Umbilical cord (tissue), 2 donors: Measurements from ENCODE around the gene OR2T2. TPM values are rescaled to one million over a fixed set of nuclear protein-coding genes. Genes with fewer than 3 reads are reported as not detected.
"Not testable (repeated sequence)": the region's sequence is repeated elsewhere in the genome, so short reads cannot be mapped to it uniquely, and the experiment has no call there.

Experiments used
- DNase-seq: peaks from one replicate; pipeline ENCODE4 v3.0.0-alpha.2; 2015; ENCODE audit warnings: low spot score
- total RNA-seq: library from RNA; depleted of rRNA; stranded (reverse); fragments of >200 nt; gene quantifications from one replicate; pipeline ENCODE4 v1.2.3, GENCODE V29; 2014; ENCODE audit warnings: low replicate concordance; ENCODE audit not compliant: insufficient read depth

Gene OR2T2
- total RNA-seq, 1 donor from 2014 or later: not detected

DNA sequence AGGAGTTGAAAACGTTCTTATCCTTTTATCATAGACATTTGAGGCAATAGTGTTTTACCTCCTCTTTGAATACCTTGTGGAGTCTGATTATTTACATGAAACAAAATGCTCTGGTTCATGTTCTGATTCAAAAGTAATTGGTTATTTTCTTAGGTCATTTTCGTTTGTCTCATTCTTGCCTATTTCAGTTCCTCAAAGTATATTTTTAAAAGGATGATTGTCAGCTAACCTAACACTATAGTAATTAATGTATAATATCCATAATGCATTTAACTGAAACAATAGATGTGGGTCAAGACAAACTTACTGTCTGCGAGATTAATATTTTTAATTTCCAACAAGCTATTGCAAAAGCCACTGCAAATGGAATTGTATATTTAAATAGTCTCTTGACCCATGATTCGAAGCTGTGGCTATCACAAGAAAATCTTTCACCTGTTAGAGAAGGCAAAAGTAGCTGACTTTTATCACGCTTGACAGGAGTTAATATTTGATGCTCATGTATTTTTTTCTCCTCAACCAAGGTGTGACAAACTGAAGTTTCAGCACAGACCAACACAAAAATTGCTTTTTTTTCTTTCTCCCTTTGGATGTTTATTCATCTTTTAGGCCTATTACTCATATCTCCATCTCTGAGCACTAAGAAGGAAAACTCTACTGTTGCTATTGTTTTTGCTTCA is 5.2 kb downstream of the OR2T2 start:
- not testable (repeated sequence) for DNase-seq

DNA sequence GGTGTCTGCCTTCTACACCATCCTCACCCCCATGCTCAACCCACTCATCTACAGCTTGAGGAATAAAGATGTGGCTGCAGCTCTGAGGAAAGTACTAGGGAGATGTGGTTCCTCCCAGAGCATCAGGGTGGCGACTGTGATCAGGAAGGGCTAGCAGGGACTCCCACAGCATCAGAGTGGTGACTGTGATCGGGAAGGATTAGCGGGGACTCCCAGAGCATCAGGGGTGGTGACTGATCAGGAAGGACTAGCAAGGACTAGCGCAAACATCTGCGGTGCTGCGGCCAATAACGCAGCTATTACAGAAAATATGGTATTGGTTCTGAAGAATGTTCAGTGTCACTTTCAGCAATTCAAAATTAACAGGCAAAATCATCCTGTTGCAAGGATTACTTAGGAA is 8.2 kb downstream of the OR2T2 start:
- not testable (repeated sequence) for DNase-seq

DNA sequence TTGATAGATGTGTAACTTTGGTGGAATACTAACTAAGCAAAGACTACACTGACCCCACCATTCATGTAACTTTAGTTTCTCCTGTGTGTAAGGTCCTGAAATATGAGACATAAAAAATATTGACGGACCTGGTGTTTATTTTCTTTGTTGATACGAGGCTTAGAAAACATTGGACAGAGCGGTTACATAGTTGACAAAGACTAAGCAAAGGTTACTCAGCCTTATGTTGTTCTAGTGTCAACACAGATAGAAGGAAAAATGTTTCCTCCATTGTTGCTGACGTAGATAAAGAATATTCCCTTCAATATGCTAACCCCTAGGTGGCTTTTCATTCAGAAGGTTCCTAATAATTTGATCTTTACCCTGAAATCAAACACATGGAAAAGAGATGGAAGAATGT is 9.6 kb downstream of the OR2T2 start:
- DNase-seq: not testable (repeated sequence)

DNA sequence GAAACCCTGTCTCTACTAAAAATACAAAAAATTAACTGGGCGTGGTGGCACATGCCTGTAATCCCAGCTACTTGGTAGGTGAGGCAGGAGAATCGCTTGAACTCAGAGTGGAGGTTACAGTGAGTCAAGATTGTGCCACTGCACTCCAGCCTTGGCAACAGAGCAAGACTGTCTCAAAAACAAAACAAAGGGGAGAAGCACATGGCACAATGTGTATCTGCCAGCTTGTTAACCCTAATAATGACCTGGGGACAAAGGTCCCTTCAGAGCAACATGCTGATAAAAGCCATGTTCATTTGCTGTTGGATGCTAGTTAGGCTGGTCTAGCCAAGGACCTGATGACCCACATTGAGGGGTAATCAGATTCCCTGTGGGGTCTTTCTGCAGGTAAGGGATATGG is 11.2 kb downstream of the OR2T2 start:
- not testable (repeated sequence) for DNase-seq

DNA sequence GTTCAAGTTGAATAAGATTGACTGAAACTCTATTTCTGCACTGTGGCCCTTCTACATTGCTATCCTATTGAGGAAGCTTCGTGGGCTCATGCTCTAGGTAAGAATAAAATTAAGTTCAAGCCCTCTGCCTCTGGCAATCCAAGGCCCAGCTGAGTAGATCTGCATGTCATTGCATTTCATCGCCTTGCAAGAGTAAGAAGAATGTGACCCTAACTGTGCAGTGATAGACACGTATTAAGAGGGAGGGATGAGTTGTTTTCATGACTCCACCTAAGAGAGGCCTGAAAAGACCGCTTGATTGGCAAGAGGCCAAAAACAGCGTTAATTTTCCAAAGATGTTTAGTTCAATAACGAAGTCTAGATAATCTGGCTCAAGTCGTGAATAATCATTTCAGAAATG is 13.7 kb downstream of the OR2T2 start:
- not testable (repeated sequence) for DNase-seq

DNA sequence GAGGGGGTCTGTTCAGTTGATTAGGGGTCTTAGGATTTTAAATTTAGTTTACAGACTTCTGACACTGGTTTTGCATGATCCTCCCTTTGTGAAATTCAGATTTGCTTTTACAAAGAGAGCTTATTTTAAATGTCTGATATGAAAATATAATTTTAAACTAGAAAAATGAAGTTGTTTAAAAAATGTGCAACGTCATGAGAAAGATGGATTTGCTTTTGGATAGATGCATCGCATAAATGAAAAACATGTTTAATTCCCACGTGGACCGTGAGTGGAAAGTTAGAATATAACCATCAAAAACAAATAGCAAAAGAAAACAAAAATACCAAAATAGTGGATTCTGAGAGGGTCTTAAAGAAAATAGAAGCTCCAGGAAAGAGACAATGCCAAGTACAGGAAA is 25.7 kb downstream of the OR2T2 start:
- no peak for DNase-seq

DNA sequence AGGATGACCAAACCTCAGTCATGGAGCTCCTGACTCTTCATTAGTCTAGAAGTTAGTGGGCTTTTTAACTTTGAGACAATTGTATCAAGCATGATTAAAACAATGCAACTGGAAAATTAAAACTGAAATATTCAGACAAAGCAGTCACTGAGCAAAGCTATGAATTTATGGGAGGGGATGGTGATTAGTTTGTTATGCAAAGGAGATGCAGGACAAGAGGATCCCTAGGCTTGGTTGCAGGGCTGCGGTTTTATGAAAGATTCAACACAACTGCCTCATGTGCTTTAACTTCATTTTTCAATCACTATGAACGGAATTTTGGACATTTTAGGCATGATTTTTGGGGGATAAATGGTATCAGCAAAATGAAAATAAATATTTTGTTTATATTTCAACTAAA is 26.7 kb downstream of the OR2T2 start:
- not testable (repeated sequence) for DNase-seq

DNA sequence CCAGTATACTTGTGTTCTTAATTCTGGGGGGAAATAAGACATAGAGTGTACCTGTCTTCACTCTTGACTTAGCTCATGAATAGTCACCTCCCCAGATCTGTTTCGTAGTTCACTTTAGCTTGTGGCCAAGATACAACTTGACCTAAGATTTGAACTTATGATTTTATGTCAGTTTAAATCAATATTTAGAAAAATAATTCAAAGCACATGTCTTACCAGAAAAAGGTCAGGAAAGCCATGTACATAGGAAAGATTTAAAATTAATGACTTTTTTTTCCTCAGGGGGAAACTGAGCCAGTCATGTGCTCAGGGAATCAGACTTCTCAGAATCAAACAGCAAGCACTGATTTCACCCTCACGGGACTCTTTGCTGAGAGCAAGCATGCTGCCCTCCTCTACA is 27.6 kb downstream of the OR2T2 start, which contains the start of gene OR2T3:
Gene OR2T3, plus strand, starts transcription at position 301 of the 400 bp plus-strand sequence. Its CDS starts 0 bp downstream, at position 301.
- not testable (repeated sequence) for DNase-seq

DNA sequence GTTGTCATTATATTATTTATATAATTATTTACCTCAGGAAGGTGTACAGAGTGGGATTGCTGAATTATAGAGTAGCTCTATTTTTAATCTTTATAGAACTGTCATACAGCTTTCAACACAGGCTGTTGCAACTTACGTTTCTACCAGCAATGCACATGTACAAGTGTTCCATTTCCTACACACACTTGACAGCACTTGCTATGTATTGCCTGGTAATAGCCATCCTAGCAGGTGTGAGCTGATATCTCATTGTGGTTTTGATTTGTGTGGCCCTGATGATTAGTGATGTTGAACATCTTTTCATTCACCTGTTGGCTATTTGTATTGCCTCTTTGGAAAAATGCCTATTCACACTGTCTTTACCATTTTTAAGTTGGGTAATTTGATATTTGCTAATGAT is 30.2 kb downstream of the OR2T2 start:
- not testable (repeated sequence) for DNase-seq

DNA sequence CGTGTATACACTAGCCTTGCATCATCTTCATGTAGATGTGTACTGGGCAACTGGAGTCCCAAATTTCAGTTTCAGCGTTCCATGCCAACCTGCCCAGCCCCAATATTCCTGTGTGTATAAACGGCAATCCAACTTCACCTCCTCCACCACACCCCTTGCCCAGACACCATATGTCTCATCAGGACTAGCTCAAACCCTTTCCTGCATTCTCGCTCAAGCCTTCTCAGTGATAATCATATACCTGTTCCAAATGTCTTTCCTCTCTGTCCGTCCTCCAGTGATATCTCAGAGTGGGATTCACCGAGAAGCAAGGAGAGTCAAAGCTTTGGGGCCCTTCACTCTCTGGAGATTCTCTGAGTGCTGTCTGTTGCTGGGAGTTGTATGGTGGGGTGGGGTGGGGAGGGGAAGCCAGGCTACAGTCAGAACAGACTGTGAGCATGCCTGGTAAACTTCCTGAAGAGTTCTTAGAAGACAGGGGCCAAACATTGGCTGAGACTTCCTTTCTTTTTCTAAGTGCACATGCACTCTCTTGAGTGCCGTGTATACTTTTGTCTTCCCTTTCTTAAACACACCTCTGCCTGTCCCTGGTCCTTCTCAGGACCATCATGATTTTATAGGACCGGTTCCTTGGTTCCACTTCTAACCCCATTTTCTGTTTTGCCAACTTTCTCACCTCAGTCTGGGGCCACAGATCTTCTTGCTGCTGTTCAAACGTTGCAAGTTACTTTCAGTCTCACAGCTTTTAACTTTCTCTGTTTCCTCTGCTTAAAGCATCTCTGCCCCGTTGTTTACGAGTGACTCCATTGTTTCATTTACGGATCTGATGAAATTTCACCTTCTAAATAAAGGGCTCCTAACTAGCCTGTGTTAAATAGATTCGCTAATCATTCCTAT is 36.5 kb downstream of the OR2T2 start:
- DNase-seq: not testable (repeated sequence)

DNA sequence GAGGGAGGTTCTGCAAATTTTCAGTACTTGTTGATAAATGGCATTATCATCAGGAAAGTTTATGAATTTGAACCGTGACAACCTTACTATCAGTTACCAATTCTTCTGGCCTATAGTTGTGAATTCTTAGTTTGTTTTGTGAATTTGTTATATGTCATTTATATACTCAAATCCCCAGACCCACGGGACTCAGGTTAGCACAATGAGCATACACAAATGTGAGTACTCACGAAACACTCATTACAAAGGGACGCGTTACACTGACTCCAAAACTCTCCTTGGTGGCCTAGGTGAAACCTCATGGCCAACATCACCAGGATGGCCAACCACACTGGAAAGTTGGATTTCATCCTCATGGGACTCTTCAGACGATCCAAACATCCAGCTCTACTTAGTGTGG is 42.9 kb downstream of the OR2T2 start, which contains the start of gene OR2T5:
Gene OR2T5, plus strand, starts transcription at position 301 of the 400 bp plus-strand sequence. Its CDS starts 0 bp downstream, at position 301.
- DNase-seq: not testable (repeated sequence)

DNA sequence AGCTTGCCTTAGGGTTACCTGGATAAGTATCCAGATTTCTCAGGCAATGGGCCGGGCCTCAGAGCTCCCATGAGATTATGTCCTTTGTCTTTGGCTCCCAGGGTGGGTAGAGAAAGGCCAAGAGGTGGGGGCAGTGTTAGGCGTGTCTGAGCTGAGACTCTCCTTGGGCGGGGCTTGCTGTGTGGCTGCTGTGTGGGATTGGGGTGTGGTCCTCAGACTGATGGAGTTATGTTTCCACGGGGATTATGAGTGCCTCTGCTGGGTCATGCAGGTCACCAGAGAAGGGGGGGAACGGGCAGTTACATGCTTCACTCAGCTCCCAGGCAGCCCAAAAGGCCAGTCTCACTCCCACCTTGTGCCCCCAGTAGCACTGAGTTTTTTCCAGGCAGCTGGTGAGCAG is 51.2 kb downstream of the OR2T2 start:
- DNase-seq: not testable (repeated sequence)

DNA sequence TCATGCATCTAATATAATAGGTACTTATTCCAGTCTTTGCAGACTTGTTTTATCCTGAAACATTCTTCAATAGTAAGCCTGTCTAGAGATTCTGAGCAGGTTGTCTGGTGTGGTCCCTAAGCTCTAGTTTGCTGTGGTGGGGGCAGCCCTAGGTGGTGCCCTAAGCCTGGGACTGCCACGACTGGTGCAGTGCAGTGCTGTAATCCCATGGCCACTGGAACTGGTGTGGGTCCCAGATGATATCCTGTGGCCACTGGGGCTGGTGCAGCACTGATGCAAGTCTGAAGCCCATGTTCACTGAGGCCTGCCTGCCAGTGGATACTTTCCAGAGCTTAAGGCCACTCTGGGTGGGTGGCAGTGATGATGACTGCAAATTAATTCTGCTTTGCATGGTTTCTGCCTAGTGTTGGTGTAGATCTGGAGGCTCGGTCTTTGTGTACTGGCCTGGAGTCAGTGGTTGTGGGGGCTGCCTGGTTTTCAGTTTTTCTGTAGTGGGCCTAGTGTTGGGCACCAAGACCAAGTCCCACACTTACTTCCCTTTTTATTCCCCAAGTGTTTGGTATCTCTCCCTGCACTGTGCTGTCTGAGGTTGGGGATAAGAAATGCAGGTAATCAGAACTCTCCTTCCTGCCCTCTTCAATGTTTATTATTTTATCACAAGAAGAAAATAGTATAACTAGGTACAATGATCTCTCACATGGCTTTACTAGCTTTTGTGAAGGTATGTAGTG is 55.0 kb downstream of the OR2T2 start:
- DNase-seq: not testable (repeated sequence)

Other genes starting within 250 kb of the OR2T2 start
- gene OR2M3, start 248.4 kb upstream of the OR2T2 start, total RNA-seq: 1.2 TPM
- gene OR2M4, start 214.2 kb upstream of the OR2T2 start, total RNA-seq: 5.5 TPM
- gene OR2T33, start 167.7 kb upstream of the OR2T2 start, total RNA-seq: 2.6 TPM
- gene OR2T12, start 142.2 kb upstream of the OR2T2 start, total RNA-seq: 6.7 TPM
- gene OR2M7, start 121.1 kb upstream of the OR2T2 start, total RNA-seq: 3.4 TPM
- gene OR14C36, start 96.9 kb upstream of the OR2T2 start, total RNA-seq: not detected
- not detected for gene OR2T4, start 84.0 kb upstream of the OR2T2 start, total RNA-seq
- 1.9 TPM for gene OR2T6, start 69.9 kb upstream of the OR2T2 start, total RNA-seq
- 1.4 TPM for gene OR2T1, start 42.6 kb upstream of the OR2T2 start, total RNA-seq
- not detected for gene OR2T3, start 27.7 kb downstream of the OR2T2 start, total RNA-seq
- not detected for gene OR2T5, start 43.0 kb downstream of the OR2T2 start, total RNA-seq
- gene OR2G6, start 62.4 kb downstream of the OR2T2 start, total RNA-seq: 2.2 TPM
- gene OR2T29, start 117.1 kb downstream of the OR2T2 start, total RNA-seq: 10.8 TPM
- gene OR2T34, start 129.1 kb downstream of the OR2T2 start, total RNA-seq: not detected
- 0.72 TPM for gene OR2T10, start 152.1 kb downstream of the OR2T2 start, total RNA-seq
- gene OR2T11, start 189.5 kb downstream of the OR2T2 start, total RNA-seq: 0.48 TPM
- 7.2 TPM for gene OR2T35, start 199.6 kb downstream of the OR2T2 start, total RNA-seq
- gene OR2T27, start 209.9 kb downstream of the OR2T2 start, total RNA-seq: 1.4 TPM